A549 (cell line): ENCODE data around the gene PIP5KL1. TPM values are rescaled to one million over a fixed set of nuclear protein-coding genes. Genes with fewer than 3 reads are reported as not detected.

ENCODE experiments used
- ATAC-seq, 2 experiments: fragments of 200-7000 bp in 1 of 2; fragments of >200 bp in 1 of 2; cut with Nextera tagmentation in 1 of 2; cut with Tn5 transposase in 1 of 2; 3 replicates each; pipeline versions ENCODE4 v1.8.0 to v1.9.1; 2018 to 2020; ENCODE audit warnings: mild to moderate bottlenecking in 1 of 2, moderate library complexity in 1 of 2
- CTCF ChIA-PET: fragments of 300-600 bp; sonication (Branson Sonifier 250); formaldehyde crosslinking; extraction: SDS; loops from one replicate; lab custom pipeline; 2021; ENCODE audit warnings: antibody characterized with exemption, inconsistent platforms; lab: Yijun Ruan, JAX
- POLR2A ChIA-PET: fragments of 350-600 bp; formaldehyde crosslinking; extraction: SDS; loops from one replicate; lab custom pipeline; 2021; ENCODE audit warnings: antibody characterized with exemption, inconsistent platforms; lab: Yijun Ruan, JAX
- DNase-seq, 2 experiments: peaks; one replicate each; pipeline versions ENCODE4 v3.0.0 to v3.0.0-alpha.2; 2011 to 2016; ENCODE audit warnings: low read depth in 1 of 2, low spot score in 1 of 2
- FAIRE-seq: peaks from 2 replicates; lab custom pipeline; 2011; peaks lifted over from hg19 to GRCh38; lab: Jason Lieb, UNC
- H3K27ac ChIP-seq, 2 experiments: fragments of >200 bp; sonication (Bioruptor Twin); formaldehyde crosslinking; 3 replicates each; pipeline ENCODE4 v1.5.1; 2016 to 2017
- H3K4me1 ChIP-seq: fragments of >200 bp; sonication (Bioruptor Twin); formaldehyde crosslinking; 3 replicates; pipeline ENCODE4 v1.6.1; 2016
- H3K4me2 ChIP-seq: fragments of >200 bp; sonication (Bioruptor Twin); formaldehyde crosslinking; 3 replicates; pipeline ENCODE4 v1.6.1; 2016
- H3K4me3 ChIP-seq: fragments of >200 bp; sonication (Bioruptor Twin); formaldehyde crosslinking; 3 replicates; pipeline ENCODE4 v1.5.1; 2016
- H3K9me3 ChIP-seq: fragments of >200 bp; sonication (Bioruptor Twin); formaldehyde crosslinking; 3 replicates; pipeline ENCODE4 v1.6.1; 2016
- BHLHE40 ChIP-seq: IDR thresholded peaks from 2 replicates; pipeline ENCODE4 v1.6.1; 2012; ENCODE audit warnings: low read depth, low read length, inconsistent platforms
- FOSB ChIP-seq: fragments of 250-450 bp; sonication (Bioruptor Pico); IDR thresholded peaks from 2 replicates; pipeline ENCODE4 v1.5.0; 2020; ENCODE audit warnings: mild to moderate bottlenecking, moderate library complexity
- FOXS1 ChIP-seq: fragments of 250-450 bp; sonication (Bioruptor Pico); IDR thresholded peaks from 2 replicates; pipeline ENCODE4 v1.5.0; 2020; ENCODE audit warnings: mild to moderate bottlenecking, moderate library complexity
- GATA3 ChIP-seq: IDR thresholded peaks from 2 replicates; pipeline ENCODE4 v1.6.1; 2012; ENCODE audit warnings: borderline replicate concordance
- HDAC2 ChIP-seq: fragments of 200-600 bp; sonication (generic); IDR thresholded peaks from 2 replicates; pipeline ENCODE4 v1.6.1; 2016
- HOXB13 ChIP-seq: fragments of 250-450 bp; sonication (Bioruptor Pico); IDR thresholded peaks from 2 replicates; pipeline ENCODE4 v1.5.0; 2020; ENCODE audit warnings: low read depth, mild to moderate bottlenecking, moderate library complexity
- JUNB ChIP-seq: fragments of >200 bp; sonication (Bioruptor Twin); formaldehyde crosslinking; IDR thresholded peaks from 2 replicates; pipeline ENCODE4 v1.6.1; 2016
- KDM5A ChIP-seq: fragments of 200-600 bp; sonication (generic); IDR thresholded peaks from 2 replicates; pipeline ENCODE4 v1.6.1; 2016; ENCODE audit warnings: antibody characterized with exemption, mild to moderate bottlenecking
- MAFK ChIP-seq: fragments of 450-650 bp; IDR thresholded peaks from 2 replicates; pipeline ENCODE4 v1.6.1; 2014; ENCODE audit not compliant: partially characterized antibody
- NFE2L2 ChIP-seq: fragments of 150-350 bp; conservative IDR thresholded peaks from 2 replicates; pipeline ENCODE4 v1.6.1; 2014; ENCODE audit warnings: low read length
- NPAS2 ChIP-seq: fragments of 250-450 bp; sonication (Bioruptor Pico); IDR thresholded peaks from 2 replicates; pipeline ENCODE4 v1.8.0; 2022; ENCODE audit warnings: mild to moderate bottlenecking, moderate library complexity, borderline replicate concordance
- SMC3 ChIP-seq: fragments of >200 bp; sonication (Bioruptor Twin); formaldehyde crosslinking; IDR thresholded peaks from 3 replicates; pipeline ENCODE4 v1.6.1; 2018; ENCODE audit warnings: inconsistent platforms
- SREBF2 ChIP-seq: fragments of 450-650 bp; IDR thresholded peaks from 2 replicates; pipeline ENCODE4 v1.6.1; 2014; ENCODE audit warnings: mild to moderate bottlenecking, moderate library complexity
- TFCP2L1 ChIP-seq: fragments of 250-450 bp; sonication (Bioruptor Pico); IDR thresholded peaks from 2 replicates; pipeline ENCODE4 v1.5.0; 2021; ENCODE audit warnings: mild to moderate bottlenecking
- TP53 ChIP-seq: fragments of 250-450 bp; sonication (Bioruptor Pico); IDR thresholded peaks from 2 replicates; pipeline ENCODE4 v1.5.0; 2021; ENCODE audit warnings: mild to moderate bottlenecking, moderate library complexity
- ZC3H11A ChIP-seq: fragments of 450-650 bp; IDR thresholded peaks from 2 replicates; pipeline ENCODE4 v1.6.1; 2014; ENCODE audit warnings: antibody characterized with exemption, mild to moderate bottlenecking
- ZSCAN20 ChIP-seq: fragments of 250-450 bp; sonication (Bioruptor Pico); IDR thresholded peaks from 2 replicates; pipeline ENCODE4 v1.8.0; 2022; ENCODE audit warnings: mild to moderate bottlenecking, moderate library complexity
- WGBS: methylation state at CpG from one replicate; pipeline ENCODE4 v1.1.6; 2017; ENCODE audit errors: missing lambda C conversion rate; 5-methylcytosine and 5-hydroxymethylcytosine counted together
- polyA plus RNA-seq, 4 experiments: library from polyadenylated mRNA; depleted of rRNA in 3 of 4; stranded (reverse); fragments of >200 nt; fragmentation: RNase III in 1 of 4; extraction: RNeasy Plus Mini Kit Qiagen cat#74134 plus additional on column Dnase treatment in 1 of 4; gene quantifications; 2 replicates in 3 of 4; 3 replicates in 1 of 4; pipeline ENCODE4 v1.2.3, GENCODE V29; 2011 to 2017
- TF ChIP-seq, protein P1 (sequence below): fragments of >200 bp; sonication (Bioruptor Twin); formaldehyde crosslinking; IDR thresholded peaks from 2 replicates; pipeline ENCODE4 v1.6.1; 2016
- TF ChIP-seq, protein P2 (sequence below): fragments of >200 bp; sonication (Bioruptor Twin); formaldehyde crosslinking; IDR thresholded peaks from 3 replicates; pipeline ENCODE4 v1.6.1; 2016
- TF ChIP-seq, protein P3 (sequence below): fragments of 250-450 bp; sonication (Bioruptor Pico); IDR thresholded peaks from 2 replicates; pipeline ENCODE4 v1.5.0; 2021; ENCODE audit warnings: mild to moderate bottlenecking, moderate library complexity, borderline replicate concordance
- TF ChIP-seq, protein P4 (sequence below): fragments of >200 bp; sonication (Bioruptor Twin); formaldehyde crosslinking; IDR thresholded peaks from 3 replicates; pipeline ENCODE4 v1.5.1; 2016

Gene PIP5KL1
- polyA plus RNA-seq, 2 of the 4 experiments (the other 2 are of a cell fraction), result 2.4 to 2.5 TPM

DNA sequence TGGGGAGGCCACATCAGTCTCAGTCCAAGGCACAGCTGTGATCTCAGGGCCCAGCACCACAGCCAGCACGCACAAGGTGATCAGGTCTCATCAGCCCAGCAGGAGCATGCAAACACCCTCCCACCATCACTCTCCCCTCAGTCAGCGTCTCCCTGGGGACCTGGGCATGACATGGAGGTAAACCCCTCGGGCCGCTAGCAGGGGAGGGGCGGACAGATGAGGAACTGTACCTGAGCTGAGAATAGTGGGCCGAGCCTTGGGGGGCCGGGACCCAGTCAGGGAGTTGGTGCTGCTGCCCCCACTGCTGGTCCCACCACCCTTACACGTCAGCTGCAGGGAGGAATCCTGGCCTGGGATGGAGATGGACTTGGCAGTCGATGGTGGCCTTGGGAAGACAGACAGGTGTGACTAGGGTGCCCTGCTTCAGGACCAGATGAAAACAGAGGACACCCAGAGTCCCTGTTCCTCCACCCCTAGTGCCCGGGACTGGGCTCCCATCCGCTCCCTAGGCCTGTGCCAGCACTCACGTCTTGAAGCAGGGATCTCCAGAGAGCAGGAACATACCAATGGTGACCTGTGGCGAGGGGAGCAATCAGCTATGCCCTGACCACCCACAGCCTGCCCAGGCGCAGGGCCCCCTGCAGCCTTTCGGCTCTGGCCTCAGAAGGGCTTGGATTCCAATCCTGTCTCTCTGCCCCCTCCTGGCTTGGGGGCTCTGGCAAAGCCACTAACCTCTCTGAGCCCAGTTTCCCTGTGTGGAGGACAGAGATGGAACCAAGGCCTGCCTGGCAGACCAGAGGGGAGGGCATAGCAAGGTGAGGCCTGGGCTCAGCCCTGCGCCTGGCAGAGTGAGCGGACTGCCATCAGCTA lies 17.5 kb upstream of the PIP5KL1 start:
- H3K9me3 ChIP-seq, result no peaks in the 10 kb centered on the region
- DNase-seq (no peak), ATAC-seq (no peak)
- WGBS, result 95% methylated on average over 11 of the region's 17 CpGs
- peaks cover 25% of the 10 kb centered on the region for H3K4me1 ChIP-seq
- no peak overlapping the region for H3K4me2 ChIP-seq
- TF ChIP-seq MAFK (no peak), ZC3H11A (no peak), KDM5A (no peak)
- TF ChIP-seq, protein P1, sequence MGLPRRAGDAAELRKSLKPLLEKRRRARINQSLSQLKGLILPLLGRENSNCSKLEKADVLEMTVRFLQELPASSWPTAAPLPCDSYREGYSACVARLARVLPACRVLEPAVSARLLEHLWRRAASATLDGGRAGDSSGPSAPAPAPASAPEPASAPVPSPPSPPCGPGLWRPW, result no peak
- TF ChIP-seq, protein P2, sequence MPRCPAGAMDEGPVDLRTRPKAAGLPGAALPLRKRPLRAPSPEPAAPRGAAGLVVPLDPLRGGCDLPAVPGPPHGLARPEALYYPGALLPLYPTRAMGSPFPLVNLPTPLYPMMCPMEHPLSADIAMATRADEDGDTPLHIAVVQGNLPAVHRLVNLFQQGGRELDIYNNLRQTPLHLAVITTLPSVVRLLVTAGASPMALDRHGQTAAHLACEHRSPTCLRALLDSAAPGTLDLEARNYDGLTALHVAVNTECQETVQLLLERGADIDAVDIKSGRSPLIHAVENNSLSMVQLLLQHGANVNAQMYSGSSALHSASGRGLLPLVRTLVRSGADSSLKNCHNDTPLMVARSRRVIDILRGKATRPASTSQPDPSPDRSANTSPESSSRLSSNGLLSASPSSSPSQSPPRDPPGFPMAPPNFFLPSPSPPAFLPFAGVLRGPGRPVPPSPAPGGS, result no peak
- TF ChIP-seq, protein P3, sequence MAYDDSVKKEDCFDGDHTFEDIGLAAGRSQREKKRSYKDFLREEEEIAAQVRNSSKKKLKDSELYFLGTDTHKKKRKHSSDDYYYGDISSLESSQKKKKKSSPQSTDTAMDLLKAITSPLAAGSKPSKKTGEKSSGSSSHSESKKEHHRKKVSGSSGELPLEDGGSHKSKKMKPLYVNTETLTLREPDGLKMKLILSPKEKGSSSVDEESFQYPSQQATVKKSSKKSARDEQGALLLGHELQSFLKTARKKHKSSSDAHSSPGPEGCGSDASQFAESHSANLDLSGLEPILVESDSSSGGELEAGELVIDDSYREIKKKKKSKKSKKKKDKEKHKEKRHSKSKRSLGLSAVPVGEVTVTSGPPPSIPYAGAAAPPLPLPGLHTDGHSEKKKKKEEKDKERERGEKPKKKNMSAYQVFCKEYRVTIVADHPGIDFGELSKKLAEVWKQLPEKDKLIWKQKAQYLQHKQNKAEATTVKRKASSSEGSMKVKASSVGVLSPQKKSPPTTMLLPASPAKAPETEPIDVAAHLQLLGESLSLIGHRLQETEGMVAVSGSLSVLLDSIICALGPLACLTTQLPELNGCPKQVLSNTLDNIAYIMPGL (CRISPR knock-in tag), result no peak
- TF ChIP-seq, all 56 proteins: peak for 0
- POLR2A ChIA-PET, result no interaction called here
- Histone ChIP-seq H3K4me3 (no peak overlapping the region), H3K27ac (peak overlapping the region in 1 of 2 experiments; percentile 55; a peak in 3 of 6 replicates)
- CTCF ChIA-PET, result interaction anchor here (1.0 to 35.7 kb wide), 7 partner anchors 11 to 170 kb away, joined by 3 to 827 read pairs (median 5); partner anchors contain the start of genes EEIG1 and PIP5KL1
- no peak for FAIRE-seq

DNA sequence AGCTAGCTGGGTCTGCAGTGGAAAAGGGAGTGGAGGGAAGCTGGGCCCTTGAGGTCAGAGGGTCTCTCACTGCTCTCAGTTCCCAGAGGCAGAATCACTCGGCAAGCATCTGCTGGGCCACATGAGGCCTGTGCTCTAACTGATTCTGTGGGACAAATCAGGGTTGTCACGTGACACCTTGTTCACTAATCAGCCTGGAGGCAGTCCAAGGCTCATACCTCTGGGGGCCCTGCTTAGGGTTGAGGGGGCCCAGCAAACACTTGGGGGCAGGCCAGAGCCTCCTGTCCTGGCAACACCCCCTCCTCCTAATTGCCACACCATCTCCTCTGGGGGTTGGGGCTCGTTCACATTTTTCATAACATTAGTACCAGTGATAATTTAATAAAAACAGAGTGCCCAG lies 16.2 kb upstream of the PIP5KL1 start:
- DNase-seq, result no peak
- Histone ChIP-seq H3K4me3 (no peak overlapping the region), H3K4me1 (peaks cover 22% of the 10 kb centered on the region), H3K4me2 (no peak overlapping the region), H3K9me3 (no peaks in the 10 kb centered on the region), H3K27ac (peak overlapping the region in 1 of 2 experiments; percentile 19; a peak in 2 of 6 replicates)
- ATAC-seq, result no peak
- no peak for TF ChIP-seq ZC3H11A
- TF ChIP-seq SMC3, result no peak
- TF ChIP-seq JUNB, result no peak
- TF ChIP-seq MAFK, result no peak
- no peak for TF ChIP-seq FOSB (CRISPR knock-in tag)
- TF ChIP-seq, protein P4, sequence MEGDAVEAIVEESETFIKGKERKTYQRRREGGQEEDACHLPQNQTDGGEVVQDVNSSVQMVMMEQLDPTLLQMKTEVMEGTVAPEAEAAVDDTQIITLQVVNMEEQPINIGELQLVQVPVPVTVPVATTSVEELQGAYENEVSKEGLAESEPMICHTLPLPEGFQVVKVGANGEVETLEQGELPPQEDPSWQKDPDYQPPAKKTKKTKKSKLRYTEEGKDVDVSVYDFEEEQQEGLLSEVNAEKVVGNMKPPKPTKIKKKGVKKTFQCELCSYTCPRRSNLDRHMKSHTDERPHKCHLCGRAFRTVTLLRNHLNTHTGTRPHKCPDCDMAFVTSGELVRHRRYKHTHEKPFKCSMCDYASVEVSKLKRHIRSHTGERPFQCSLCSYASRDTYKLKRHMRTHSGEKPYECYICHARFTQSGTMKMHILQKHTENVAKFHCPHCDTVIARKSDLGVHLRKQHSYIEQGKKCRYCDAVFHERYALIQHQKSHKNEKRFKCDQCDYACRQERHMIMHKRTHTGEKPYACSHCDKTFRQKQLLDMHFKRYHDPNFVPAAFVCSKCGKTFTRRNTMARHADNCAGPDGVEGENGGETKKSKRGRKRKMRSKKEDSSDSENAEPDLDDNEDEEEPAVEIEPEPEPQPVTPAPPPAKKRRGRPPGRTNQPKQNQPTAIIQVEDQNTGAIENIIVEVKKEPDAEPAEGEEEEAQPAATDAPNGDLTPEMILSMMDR, result no peak
- no peak for TF ChIP-seq FOXS1 (CRISPR knock-in tag)
- TF ChIP-seq GATA3, result no peak
- no peak for TF ChIP-seq SREBF2
- no peak for TF ChIP-seq BHLHE40
- no peak for TF ChIP-seq NFE2L2
- TF ChIP-seq ZSCAN20 (CRISPR knock-in tag), result no peak
- TF ChIP-seq HOXB13 (CRISPR knock-in tag), result no peak
- no peak for TF ChIP-seq TP53 (CRISPR knock-in tag)
- TF ChIP-seq, protein P2, result no peak
- no peak for TF ChIP-seq NPAS2 (CRISPR knock-in tag)
- no peak for TF ChIP-seq TFCP2L1 (CRISPR knock-in tag)
- TF ChIP-seq KDM5A, result no peak
- no peak for TF ChIP-seq HDAC2
- ChIA-PET POLR2A (no interaction called here), CTCF (interaction anchor here (0.9 to 35.7 kb wide), 5 partner anchors 13 to 138 kb away, joined by 3 to 827 read pairs (median 69); no protein-coding TSS in a partner anchor)
- WGBS, result 92% methylated on average over 3 of the region's 3 CpGs
- no peak for FAIRE-seq
